A375 (cell line): Measurements from ENCODE around the gene ING1. TPM values are rescaled to one million over a fixed set of nuclear protein-coding genes. Genes with fewer than 3 reads are reported as not detected.

Experiments used
- total RNA-seq: library from RNA; depleted of rRNA; stranded (reverse); fragments of >200 nt; shearing (Covaris generic); gene quantifications from 2 replicates; pipeline ENCODE4 v1.2.3, GENCODE V29; 2014; rRNA removed

Gene ING1
- 49.5 and 49.9 TPM in 2 replicates for total RNA-seq

GRCh38 chr13:110713642-110713952 lies at the start of gene ING1:
ING1 (plus strand) TSS chr13:110713700; CDS start chr13:110714150, 450 bp downstream.

GRCh38 chr13:110705826-110706569 lies 7.5 kb upstream of the ING1 start, which contains the start of gene CARS2:
CARS2 (minus strand) TSS chr13:110706116; CDS start chr13:110706093, 23 bp downstream.

Other genes starting within 250 kb of the ING1 start
- 39.0 and 44.7 TPM in 2 replicates for gene RAB20, start 152.0 kb upstream of the ING1 start, total RNA-seq
- gene NAXD, start 98.2 kb upstream of the ING1 start, total RNA-seq: 29.2 and 34.8 TPM in 2 replicates
- gene CARS2, start 7.6 kb upstream of the ING1 start, total RNA-seq: 82.5 and 105 TPM in 2 replicates
- gene ANKRD10, start 201.4 kb downstream of the ING1 start, total RNA-seq: 129 and 130 TPM in 2 replicates